ENCODE measurements around the gene HACD4.

The HACD4 gene

DNA sequence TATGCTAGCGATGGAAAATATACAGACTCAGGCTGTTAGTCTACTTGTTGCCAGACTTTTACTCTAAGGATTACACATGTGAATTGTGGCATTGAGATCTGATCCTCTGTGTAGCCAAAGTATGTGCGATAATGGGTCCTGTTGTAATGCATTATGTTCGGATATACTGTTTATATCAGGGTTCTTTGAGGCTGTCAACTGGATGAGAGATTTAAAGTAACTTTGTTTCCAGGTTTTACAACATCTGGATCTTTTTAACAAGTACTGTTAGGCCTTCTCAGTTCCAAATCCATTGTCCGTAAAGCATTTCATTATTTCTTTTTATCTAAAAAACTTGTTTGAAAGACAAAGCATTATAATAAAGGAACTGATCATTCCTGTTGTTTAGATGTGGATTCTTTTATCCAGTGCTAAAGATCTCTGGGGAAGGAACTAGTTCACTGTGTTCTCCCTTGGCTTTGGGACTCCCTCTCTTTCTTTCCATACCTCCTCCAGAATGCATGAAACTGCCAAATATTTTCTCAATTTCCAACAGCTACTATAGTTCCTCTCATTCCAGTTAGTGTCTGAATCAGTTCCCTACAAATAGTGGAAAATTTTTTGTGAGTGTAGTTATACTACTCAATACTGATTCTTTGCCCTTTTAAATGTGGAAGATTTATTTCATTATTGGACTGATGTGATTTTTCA lies 68.8 kb downstream of the HACD4 start:
- DNase-seq, result no peak

DNA sequence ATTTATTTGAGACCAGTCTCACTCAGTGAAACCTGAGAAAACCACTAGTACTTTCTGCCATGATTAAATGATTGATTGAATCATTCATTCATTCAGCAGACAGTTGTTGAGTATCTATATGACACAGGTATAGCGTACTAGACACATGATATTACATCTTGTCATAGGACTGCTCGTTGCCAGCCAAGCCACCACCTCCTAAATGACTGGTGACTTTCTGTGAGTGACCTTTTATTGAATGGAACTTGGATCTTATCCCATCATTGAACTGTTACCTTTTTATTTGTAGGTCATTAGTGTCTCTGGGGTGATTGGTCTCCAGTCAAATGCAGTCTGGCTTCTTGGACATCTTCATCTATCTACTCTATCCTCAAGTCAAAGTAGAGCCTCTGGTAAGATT lies 80.7 kb downstream of the HACD4 start:
- DNase-seq, result no peak
